ENCODE data around the gene PISD.

GRCh38 chr22:31628362-31628761 is 33.7 kb downstream of the PISD start:
- no peak for TF ChIP-seq ZFP3 (CRISPR knock-in tag; IDR thresholded peaks at IDR 0.05)
- TF ChIP-seq ZC3H10 (CRISPR knock-in tag; IDR thresholded peaks at IDR 0.05), result no peak
- no peak for TF ChIP-seq ZNF70 (CRISPR knock-in tag; IDR thresholded peaks at IDR 0.05)
- no peak for TF ChIP-seq ARNTL (CRISPR knock-in tag; IDR thresholded peaks at IDR 0.05; ENCODE audit: borderline replicate concordance, low read depth)
- no peak for TF ChIP-seq ZFP30 (CRISPR knock-in tag; IDR thresholded peaks at IDR 0.05)
- no peak for TF ChIP-seq TSHZ2 (CRISPR knock-in tag; IDR thresholded peaks at IDR 0.05)

Measured in SK-N-SH treated with all-trans-retinoic acid at 6 μM for 48 hours (cell line).